Stimulated activated CD4-positive, alpha-beta T cell treated with anti-CD3 and anti-CD28 coated beads, Interleukin-1b, Interleukin-23, amount 100 ng/mL, for 4 hours (primary cell): ENCODE data around the gene PDE4B.
A peak's percentile ranks its signal among the peaks of the same experiment; 100 is the strongest.

Source experiments
- DNase-seq, 2 donors: peaks; one replicate each; pipeline ENCODE4 v3.0.0-alpha.2; 2020; ENCODE audit warnings: low read depth in 2 of 2

PDE4B gene

GRCh38 chr1:65792669-65793358 is at the start of gene PDE4B:
TSS of gene PDE4B (plus strand) at chr1:65792895.
- no peak for DNase-seq

- no peak for DNase-seq
Observed at GRCh38 chr1:65744731-65745130, 48.0 kb upstream of the PDE4B start.

GRCh38 chr1:65751961-65752360 is 40.7 kb upstream of the PDE4B start:
- no peak for DNase-seq

GRCh38 chr1:65756616-65757015 is 36.1 kb upstream of the PDE4B start:
- no peak for DNase-seq

GRCh38 chr1:65757531-65757930 is 35.2 kb upstream of the PDE4B start:
- DNase-seq = no peak

GRCh38 chr1:65758128-65758527 is 34.6 kb upstream of the PDE4B start:
- DNase-seq = no peak

- DNase-seq = no peak
Observed at GRCh38 chr1:65759516-65759915, 33.2 kb upstream of the PDE4B start.

- DNase-seq = no peak
Observed at GRCh38 chr1:65762081-65762862, 30.4 kb upstream of the PDE4B start.

- DNase-seq = no peak
Observed at GRCh38 chr1:65764052-65764451, 28.6 kb upstream of the PDE4B start.

- DNase-seq = no peak
Observed at GRCh38 chr1:65765631-65766030, 27.1 kb upstream of the PDE4B start.

GRCh38 chr1:65769636-65770035 is 23.1 kb upstream of the PDE4B start:
- no peak for DNase-seq

GRCh38 chr1:65772607-65773006 is 20.1 kb upstream of the PDE4B start:
- DNase-seq = no peak

GRCh38 chr1:65773391-65774123 is 19.1 kb upstream of the PDE4B start:
- DNase-seq = no peak

- DNase-seq = no peak
Observed at GRCh38 chr1:65788762-65789161, 3.9 kb upstream of the PDE4B start.

- DNase-seq = no peak
Observed at GRCh38 chr1:65791396-65791795, 1.3 kb upstream of the PDE4B start.

GRCh38 chr1:65791801-65792668 is 660 bp upstream of the PDE4B start:
- no peak for DNase-seq

- no peak for DNase-seq
Observed at GRCh38 chr1:65793359-65793732, 651 bp downstream of the PDE4B start.

- DNase-seq = no peak
Observed at GRCh38 chr1:65795311-65795710, 2.6 kb downstream of the PDE4B start.

GRCh38 chr1:65799601-65800000 is 6.9 kb downstream of the PDE4B start:
- DNase-seq = no peak

GRCh38 chr1:65804584-65804983 is 11.9 kb downstream of the PDE4B start:
- DNase-seq = no peak

GRCh38 chr1:65812065-65812464 is 19.4 kb downstream of the PDE4B start:
- DNase-seq = peak; percentile 2 to 11

GRCh38 chr1:65813956-65814355 is 21.3 kb downstream of the PDE4B start:
- no peak for DNase-seq
